K562 (cell line): ENCODE results near the gene SLC49A4. TPM values are rescaled to one million over a fixed set of nuclear protein-coding genes. Genes with fewer than 3 reads are reported as not detected.

Experiments
- ATAC-seq: fragments of 200-7000 bp; cut with Tn5 transposase; 3 replicates; pipeline ENCODE4 v1.9.1; 2020; ENCODE audit warnings: moderate library complexity
- BruUV-seq: library from RNA; stranded (reverse); fragments of 400-500 nt; replicated peaks from 2 replicates; lab custom pipeline; 2021; lab: Mats Ljungman, UMichigan
- CTCF ChIA-PET: fragments of 300-600 bp; formaldehyde crosslinking; extraction: SDS; loops from one replicate; lab custom pipeline; 2021; ENCODE audit warnings: low intra/inter-chr PET ratio; lab: Yijun Ruan, JAX
- POLR2A ChIA-PET: fragments of 300-600, 350-650 bp; sonication (Branson Sonifier 250); formaldehyde crosslinking; extraction: SDS; loops from one replicate; lab custom pipeline; 2021; ENCODE audit warnings: antibody characterized with exemption, inconsistent platforms; lab: Yijun Ruan, JAX
- DNase-seq, 4 experiments: peaks; one replicate each; pipeline versions ENCODE4 v3.0.0 to v3.0.0-alpha.2; 2011 to 2018; ENCODE audit warnings: low spot score in 3 of 4, mixed read lengths in 3 of 4; ENCODE audit errors: extremely low read depth in 1 of 4
- FAIRE-seq: peaks from 2 replicates; lab custom pipeline; 2011; peaks lifted over from hg19 to GRCh38; lab: Jason Lieb, UNC
- H2AFZ ChIP-seq: 2 replicates; pipeline ENCODE4 v1.6.0; 2011; ENCODE audit warnings: low read depth, low read length, control low read depth, inconsistent platforms
- H3K27ac ChIP-seq: fragments of 200-600 bp; 3 replicates; pipeline ENCODE4 v1.8.0; 2011; ENCODE audit warnings: low read depth, mild to moderate bottlenecking, control low read depth, inconsistent platforms, low read length, moderate library complexity, mixed read lengths; ENCODE audit errors: extremely low read depth
- H3K27me3 ChIP-seq, 2 experiments: fragments of 300-600 bp in 1 of 2; 2 replicates in 1 of 2; 3 replicates in 1 of 2; pipeline versions ENCODE4 v1.6.0 to v1.8.0; 2011; ENCODE audit warnings: inconsistent platforms in 2 of 2, low read length in 2 of 2, mild to moderate bottlenecking in 1 of 2, mixed read lengths in 1 of 2, moderate library complexity in 1 of 2; ENCODE audit not compliant: control insufficient read depth in 2 of 2, insufficient read depth in 2 of 2
- H3K36me3 ChIP-seq: fragments of 300-600 bp; 3 replicates; pipeline ENCODE4 v1.8.0; 2011; ENCODE audit warnings: mild to moderate bottlenecking, low read length, inconsistent platforms; ENCODE audit not compliant: control insufficient read depth, insufficient read depth
- H3K4me1 ChIP-seq, 2 experiments: fragments of 200-600 bp in 1 of 2; replicated peaks in 1 of 2; 2 replicates in 1 of 2; 3 replicates in 1 of 2; pipeline versions ENCODE4 v1.5.1 to v1.8.0; 2011; ENCODE audit warnings: inconsistent platforms in 2 of 2, low read length in 2 of 2, mild to moderate bottlenecking in 1 of 2, mixed read lengths in 1 of 2, moderate library complexity in 1 of 2; ENCODE audit not compliant: control insufficient read depth in 2 of 2, insufficient read depth in 2 of 2
- H3K4me2 ChIP-seq: 2 replicates; pipeline ENCODE4 v1.6.1; 2011; ENCODE audit warnings: low read length, control low read depth, inconsistent platforms, mixed read lengths; ENCODE audit not compliant: insufficient read depth
- H3K4me3 ChIP-seq: fragments of 200-600 bp; sonication (generic), shearing (Covaris generic); 2 replicates; pipeline ENCODE4 v1.5.1; 2016; ENCODE audit warnings: control low read depth, inconsistent platforms
- H3K79me2 ChIP-seq: fragments of 200-600 bp; 3 replicates; pipeline ENCODE4 v1.8.0; 2011; ENCODE audit warnings: low read length, inconsistent platforms; ENCODE audit not compliant: control insufficient read depth, insufficient read depth
- H3K9ac ChIP-seq, 2 experiments: 2 replicates each; pipeline versions ENCODE4 v1.6.0 to v1.6.1; 2011; ENCODE audit warnings: low read depth in 2 of 2, low read length in 2 of 2, control low read depth in 1 of 2, inconsistent platforms in 1 of 2, mild to moderate bottlenecking in 1 of 2, mixed read lengths in 1 of 2; ENCODE audit not compliant: insufficient read depth in 1 of 2
- H3K9me1 ChIP-seq: one replicate; pipeline ENCODE4 v1.6.0; 2011; ENCODE audit warnings: inconsistent platforms, mild to moderate bottlenecking, low read length, moderate library complexity; ENCODE audit not compliant: control insufficient read depth, insufficient read depth
- H3K9me3 ChIP-seq: replicated peaks from 2 replicates; pipeline ENCODE4 v1.5.1; 2011; ENCODE audit warnings: low read depth, low read length, inconsistent platforms; ENCODE audit not compliant: control insufficient read depth, insufficient read depth
- H4K20me1 ChIP-seq: replicated peaks from 2 replicates; pipeline ENCODE4 v1.6.1; 2011; ENCODE audit warnings: low read length, inconsistent platforms, mixed read lengths; ENCODE audit not compliant: control insufficient read depth, insufficient read depth
- CAMTA2 ChIP-seq: fragments of 250-450 bp; sonication (Bioruptor Pico); conservative IDR thresholded peaks from 2 replicates; pipeline ENCODE4 v1.5.1; 2022
- CREB3L1 ChIP-seq: fragments of 450-650 bp; IDR thresholded peaks from 2 replicates; pipeline ENCODE4 v1.6.1; 2014; ENCODE audit warnings: low read depth, mild to moderate bottlenecking, moderate library complexity, borderline replicate concordance
- HEY1 ChIP-seq: fragments of 250-450 bp; sonication (Bioruptor Pico); IDR thresholded peaks from 2 replicates; pipeline ENCODE4 v1.5.0; 2020; ENCODE audit warnings: mild to moderate bottlenecking, moderate library complexity, borderline replicate concordance
- HOXB6 ChIP-seq: fragments of 250-450 bp; sonication (Bioruptor Pico); IDR thresholded peaks from 2 replicates; pipeline ENCODE4 v1.5.1; 2022; ENCODE audit warnings: mild to moderate bottlenecking, borderline replicate concordance
- NELFE ChIP-seq: IDR thresholded peaks from 2 replicates; pipeline ENCODE4 v1.6.1; 2011; ENCODE audit warnings: mild to moderate bottlenecking; ENCODE audit not compliant: insufficient read depth, insufficient read length
- NR4A1 ChIP-seq, 2 experiments: fragments of 250-450 bp in 1 of 2; fragments of 450-650 bp in 1 of 2; sonication (Bioruptor Pico) in 1 of 2; IDR thresholded peaks; 2 replicates each; pipeline versions ENCODE4 v1.4.0 to v1.6.1; 2016 to 2020; ENCODE audit warnings: mild to moderate bottlenecking in 2 of 2, missing compliant biosample characterization in 1 of 2, missing genetic modification characterization in 1 of 2, moderate library complexity in 1 of 2
- POLR2H ChIP-seq: IDR thresholded peaks from 2 replicates; pipeline ENCODE4 v1.6.1; 2016; ENCODE audit warnings: missing genetic modification characterization, low read depth, mild to moderate bottlenecking, control low read depth, missing compliant biosample characterization, moderate library complexity
- RBM39 ChIP-seq: fragments of 200-400 bp; formaldehyde crosslinking; optimal IDR thresholded peaks from 2 replicates; pipeline ENCODE3; 2018; ENCODE audit warnings: low read depth, low read length
- ZNF354B ChIP-seq: fragments of 250-450 bp; sonication (Bioruptor Pico); IDR thresholded peaks from 2 replicates; pipeline ENCODE4 v1.4.0; 2020
- ZNF518B ChIP-seq: fragments of 250-450 bp; sonication (Bioruptor Pico); IDR thresholded peaks from 2 replicates; pipeline ENCODE4 v1.5.0; 2021; ENCODE audit warnings: mild to moderate bottlenecking, moderate library complexity
- ZNF778 ChIP-seq: fragments of 450-650 bp; formaldehyde crosslinking; IDR thresholded peaks from 2 replicates; pipeline ENCODE4 v1.4.0; 2020; ENCODE audit warnings: mild to moderate bottlenecking, moderate library complexity
- WGBS: fragments of 100-300 bp; shearing (Covaris generic); methylation state at CpG from one replicate; pipeline ENCODE4 v1.1.6; 2016; ENCODE audit warnings: low coverage, mixed read lengths; ENCODE audit not compliant: insufficient coverage; ENCODE audit errors: missing lambda C conversion rate; 5-methylcytosine and 5-hydroxymethylcytosine counted together
- in situ Hi-C: fragments of 300-500 bp; cut with MboI; formaldehyde crosslinking; loops from 4 replicates; pipeline ENCODE4 v1.15.0; 2018; ENCODE audit warnings: inconsistent platforms, mixed read lengths
- intact Hi-C: fragments of 100-400 bp; cut with micrococcal nuclease; formaldehyde crosslinking; loops from 2 replicates; pipeline ENCODE4 v1.14.2; 2022
- polyA plus RNA-seq, 8 experiments: library from polyadenylated mRNA; depleted of rRNA in 4 of 8; stranded (reverse) in 5 of 8; unstranded in 3 of 8; fragments of >200 nt; fragmentation: Nextera tagmentation in 2 of 8; fragmentation: Illumina TruSeq in 1 of 8; extraction: Ambion mirVana in 2 of 8; extraction: Trizol in 1 of 8; gene quantifications; 2 replicates each; pipeline versions ENCODE4 v1.2.1 to v1.2.3, GENCODE V29; 2011 to 2014; ENCODE audit warnings: inconsistent platforms in 1 of 8, missing spikeins in 1 of 8
- total RNA-seq, 7 experiments: library from RNA; depleted of rRNA in 6 of 7; stranded (reverse); fragments of >200 nt in 6 of 7; fragmentation: Illumina TruSeq in 2 of 7; extraction: Trizol in 2 of 7; gene quantifications; 2 replicates each; pipeline versions ENCODE4 v1.2.1 to v1.2.3, GENCODE V29; 2011 to 2021; ENCODE audit warnings: low replicate concordance in 1 of 7

SLC49A4 gene
- total and polyA plus RNA-seq, 9 of the 15 experiments (the other 6 are each of a cell fraction or from before 2014, with no cell fraction given) = 0.15 to 1.3 (median 0.83) TPM

- peak overlapping the region; percentile 22; the same call in 1 of the 2 replicates for H3K4me2 ChIP-seq
These were observed 97.5 kb downstream of the SLC49A4 start for GRCh38 chr3:122892118-122892960.

GRCh38 chr3:122893282-122893681 is 98.4 kb downstream of the SLC49A4 start:
- intact Hi-C loops (no loop called here), in situ Hi-C loops (no loop called here)
- Histone ChIP-seq H2AFZ (no peak overlapping the region), H3K36me3 (no peaks in the 10 kb centered on the region), H3K27me3 (peaks cover 9 to 29% of the 10 kb centered on the region in 2 experiments; a peak in 4 of 5 replicates), H3K9ac (no peak overlapping the region), H3K79me2 (no peaks in the 10 kb centered on the region), H3K4me1 (no peaks in the 10 kb centered on the region), H3K4me3 (no peak overlapping the region), H3K27ac (no peak overlapping the region), H3K4me2 (no peak overlapping the region), H3K9me1 (no peaks in the 10 kb centered on the region), H3K9me3 (no peaks in the 10 kb centered on the region), H4K20me1 (no peaks in the 10 kb centered on the region)
- CTCF ChIA-PET = no interaction called here
- ATAC-seq = no peak
- POLR2A ChIA-PET = no interaction called here
- no peak for DNase-seq
- WGBS = 8% methylated on average over 8 of the region's 8 CpGs
- BruUV-seq = no TSS peak
- FAIRE-seq = no peak
- no peak for TF ChIP-seq NELFE
- no peak for TF ChIP-seq ZNF354B
- TF ChIP-seq POLR2H (tag) = no peak
- no peak for TF ChIP-seq RBM39
- no peak for TF ChIP-seq ZNF518B (CRISPR knock-in tag)
- no peak for TF ChIP-seq HOXB6
- no peak for TF ChIP-seq CAMTA2 (CRISPR knock-in tag)
- no peak for TF ChIP-seq CREB3L1
- no peak for TF ChIP-seq ZNF778 (CRISPR knock-in tag)
- TF ChIP-seq, all 486 proteins: peak for 0

More at GRCh38 chr3:122892118-122892960, 97.5 kb downstream of the SLC49A4 start:
- no peaks in the 10 kb centered on the region for H3K36me3 ChIP-seq
- FAIRE-seq = no peak
- no peaks in the 10 kb centered on the region for H4K20me1 ChIP-seq
- ChIA-PET POLR2A (interaction anchor here (0.8 kb wide), 1 partner anchor 14 kb away, joined by 3 read pairs; no protein-coding TSS in a partner anchor), CTCF (no interaction called here)
- H3K4me1 ChIP-seq = no peaks in the 10 kb centered on the region
- no peak overlapping the region for H3K4me3 ChIP-seq
- in situ Hi-C loops = no loop called here
- no peaks in the 10 kb centered on the region for H3K9me1 ChIP-seq
- TF ChIP-seq NR4A1 (CRISPR knock-in tag; IDR thresholded peaks at IDR 0.05) (no peak), NR4A1 (tag; IDR thresholded peaks at IDR 0.05) (no peak), HEY1 (CRISPR knock-in tag) (no peak)
- peak overlapping the region; percentile 36; the same call in 1 of the 2 replicates for H2AFZ ChIP-seq
- no peaks in the 10 kb centered on the region for H3K9me3 ChIP-seq
- H3K27me3 ChIP-seq = peaks cover 9 to 29% of the 10 kb centered on the region in 2 experiments; a peak in 4 of 5 replicates
- H3K9ac ChIP-seq = no peak overlapping the region
- intact Hi-C loops = no loop called here
- no TSS peak for BruUV-seq
- no peak for ATAC-seq
- no peak for DNase-seq
- 7% methylated on average over 21 of the region's 21 CpGs for WGBS
- no peaks in the 10 kb centered on the region for H3K79me2 ChIP-seq
- H3K27ac ChIP-seq = no peak overlapping the region
